Measurements from ENCODE around the gene PYURF.

PYURF gene

GRCh38 chr4:88503344-88503743 lies 20.2 kb downstream of the PYURF start:
- no peak overlapping the region for H3K27ac ChIP-seq
- no peaks in the 10 kb centered on the region for H3K36me3 ChIP-seq (replicated peaks)
- no peak for DNase-seq
- no peak overlapping the region for H3K4me3 ChIP-seq (ENCODE audit: low read depth, low read length)
- TF ChIP-seq, protein P1, sequence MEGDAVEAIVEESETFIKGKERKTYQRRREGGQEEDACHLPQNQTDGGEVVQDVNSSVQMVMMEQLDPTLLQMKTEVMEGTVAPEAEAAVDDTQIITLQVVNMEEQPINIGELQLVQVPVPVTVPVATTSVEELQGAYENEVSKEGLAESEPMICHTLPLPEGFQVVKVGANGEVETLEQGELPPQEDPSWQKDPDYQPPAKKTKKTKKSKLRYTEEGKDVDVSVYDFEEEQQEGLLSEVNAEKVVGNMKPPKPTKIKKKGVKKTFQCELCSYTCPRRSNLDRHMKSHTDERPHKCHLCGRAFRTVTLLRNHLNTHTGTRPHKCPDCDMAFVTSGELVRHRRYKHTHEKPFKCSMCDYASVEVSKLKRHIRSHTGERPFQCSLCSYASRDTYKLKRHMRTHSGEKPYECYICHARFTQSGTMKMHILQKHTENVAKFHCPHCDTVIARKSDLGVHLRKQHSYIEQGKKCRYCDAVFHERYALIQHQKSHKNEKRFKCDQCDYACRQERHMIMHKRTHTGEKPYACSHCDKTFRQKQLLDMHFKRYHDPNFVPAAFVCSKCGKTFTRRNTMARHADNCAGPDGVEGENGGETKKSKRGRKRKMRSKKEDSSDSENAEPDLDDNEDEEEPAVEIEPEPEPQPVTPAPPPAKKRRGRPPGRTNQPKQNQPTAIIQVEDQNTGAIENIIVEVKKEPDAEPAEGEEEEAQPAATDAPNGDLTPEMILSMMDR (IDR thresholded peaks at IDR 0.05; ENCODE audit: low read depth, low read length, missing control alignments): no peak
- in situ Hi-C loops (cut with HindIII; ENCODE audit: low pct_ligation_motif_present, low sequenced_read_pairs): no loop called here
- H3K27me3 ChIP-seq (replicated peaks): no peaks in the 10 kb centered on the region

GRCh38 chr4:88497859-88498409 lies 25.6 kb downstream of the PYURF start:
- Histone ChIP-seq H3K4me3 (ENCODE audit: low read depth, low read length) (no peak overlapping the region), H3K36me3 (replicated peaks) (no peaks in the 10 kb centered on the region), H3K27ac (no peak overlapping the region), H3K27me3 (replicated peaks) (no peaks in the 10 kb centered on the region)
- no peak for DNase-seq
- TF ChIP-seq, protein P1 (IDR thresholded peaks at IDR 0.05; ENCODE audit: low read depth, low read length, missing control alignments): no peak
- in situ Hi-C loops (cut with HindIII; ENCODE audit: low pct_ligation_motif_present, low sequenced_read_pairs): no loop called here

- Histone ChIP-seq H3K27ac (no peak overlapping the region), H3K36me3 (replicated peaks) (no peaks in the 10 kb centered on the region), H3K4me3 (ENCODE audit: low read depth, low read length) (no peak overlapping the region), H3K27me3 (replicated peaks) (no peaks in the 10 kb centered on the region)
- no peak for DNase-seq
- in situ Hi-C loops (cut with HindIII; ENCODE audit: low pct_ligation_motif_present, low sequenced_read_pairs): no loop called here
- TF ChIP-seq, protein P1 (IDR thresholded peaks at IDR 0.05; ENCODE audit: low read depth, low read length, missing control alignments): no peak
These were observed 34.3 kb downstream of the PYURF start for GRCh38 chr4:88489100-88489761.

DNA sequence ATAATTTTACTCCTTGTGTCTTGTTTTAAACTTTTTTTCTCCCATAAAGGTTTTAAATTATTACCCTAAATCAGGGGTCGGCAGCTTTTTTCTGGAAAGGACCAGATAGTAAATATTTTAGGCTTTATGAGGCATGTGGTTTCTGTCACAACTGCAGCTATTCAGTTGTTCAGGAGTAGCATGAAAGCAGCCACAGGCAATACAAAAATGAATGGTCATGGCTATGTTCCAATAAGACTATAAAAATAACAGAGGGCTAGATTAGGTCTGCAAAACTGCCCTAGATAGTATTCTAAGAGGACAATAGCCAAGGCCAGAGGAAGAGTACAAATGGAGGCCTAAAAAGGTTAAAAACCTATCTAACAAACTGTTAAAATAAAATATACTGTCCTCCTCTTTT lies 42.0 kb downstream of the PYURF start:
- Histone ChIP-seq H3K27ac (no peak overlapping the region), H3K27me3 (replicated peaks) (no peaks in the 10 kb centered on the region), H3K4me3 (ENCODE audit: low read depth, low read length) (no peak overlapping the region), H3K36me3 (replicated peaks) (no peaks in the 10 kb centered on the region)
- TF ChIP-seq, protein P1 (IDR thresholded peaks at IDR 0.05; ENCODE audit: low read depth, low read length, missing control alignments): no peak
- DNase-seq: no peak
- in situ Hi-C loops (cut with HindIII; ENCODE audit: low pct_ligation_motif_present, low sequenced_read_pairs): no loop called here

- TF ChIP-seq, protein P1 (IDR thresholded peaks at IDR 0.05; ENCODE audit: low read depth, low read length, missing control alignments): no peak
- H3K36me3 ChIP-seq (replicated peaks): no peaks in the 10 kb centered on the region
- in situ Hi-C loops (cut with HindIII; ENCODE audit: low pct_ligation_motif_present, low sequenced_read_pairs): no loop called here
These were observed 45.3 kb downstream of the PYURF start for GRCh38 chr4:88478247-88478646.

More at GRCh38 chr4:88478247-88478646, 45.3 kb downstream of the PYURF start:
- no peaks in the 10 kb centered on the region for H3K27me3 ChIP-seq (replicated peaks)
- no peak overlapping the region for H3K27ac ChIP-seq
- no peak overlapping the region for H3K4me3 ChIP-seq (ENCODE audit: low read depth, low read length)
- no peak for DNase-seq

Data from brain microvascular endothelial cell (primary cell).